ENCODE measurements around the gene UNC13B. TPM values are rescaled to one million over a fixed set of nuclear protein-coding genes. Genes with fewer than 3 reads are reported as not detected.

Gene UNC13B
- total and polyA plus RNA-seq, 2 of the 8 experiments (the other 6 are each of a cell fraction or from before 2014, with no cell fraction given), result 23.1 to 51.7 TPM

DNA sequence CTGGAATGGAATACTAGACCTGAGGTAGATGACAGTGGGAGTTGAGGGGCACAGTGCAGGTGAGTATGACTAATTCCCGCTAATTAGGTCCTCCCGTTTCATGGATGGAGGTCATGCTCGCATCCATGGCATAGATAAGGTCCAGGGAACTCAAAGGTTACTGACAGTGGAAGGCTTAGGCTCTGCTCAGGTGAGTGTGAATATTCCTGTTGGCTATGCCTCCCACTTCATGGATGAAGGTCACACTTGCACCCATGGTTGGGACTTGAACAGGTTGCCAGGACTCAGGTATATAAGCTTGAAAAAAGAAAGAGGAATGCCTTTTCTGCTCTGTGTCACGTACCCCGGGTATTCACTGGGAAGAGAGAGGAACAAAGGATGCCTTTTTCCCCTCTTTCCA lies 19.8 kb upstream of the UNC13B start (continued):
- TF ChIP-seq, protein P1, sequence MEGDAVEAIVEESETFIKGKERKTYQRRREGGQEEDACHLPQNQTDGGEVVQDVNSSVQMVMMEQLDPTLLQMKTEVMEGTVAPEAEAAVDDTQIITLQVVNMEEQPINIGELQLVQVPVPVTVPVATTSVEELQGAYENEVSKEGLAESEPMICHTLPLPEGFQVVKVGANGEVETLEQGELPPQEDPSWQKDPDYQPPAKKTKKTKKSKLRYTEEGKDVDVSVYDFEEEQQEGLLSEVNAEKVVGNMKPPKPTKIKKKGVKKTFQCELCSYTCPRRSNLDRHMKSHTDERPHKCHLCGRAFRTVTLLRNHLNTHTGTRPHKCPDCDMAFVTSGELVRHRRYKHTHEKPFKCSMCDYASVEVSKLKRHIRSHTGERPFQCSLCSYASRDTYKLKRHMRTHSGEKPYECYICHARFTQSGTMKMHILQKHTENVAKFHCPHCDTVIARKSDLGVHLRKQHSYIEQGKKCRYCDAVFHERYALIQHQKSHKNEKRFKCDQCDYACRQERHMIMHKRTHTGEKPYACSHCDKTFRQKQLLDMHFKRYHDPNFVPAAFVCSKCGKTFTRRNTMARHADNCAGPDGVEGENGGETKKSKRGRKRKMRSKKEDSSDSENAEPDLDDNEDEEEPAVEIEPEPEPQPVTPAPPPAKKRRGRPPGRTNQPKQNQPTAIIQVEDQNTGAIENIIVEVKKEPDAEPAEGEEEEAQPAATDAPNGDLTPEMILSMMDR (IDR thresholded peaks at IDR 0.05; ENCODE audit: control extremely low read depth in 1 of 3, insufficient read depth in 1 of 3, low read depth in 1 of 3, low read length in 3 of 3), result no peak
- TF ChIP-seq TCF12 (IDR thresholded peaks at IDR 0.05; ENCODE audit: low read depth, low read length) (no peak), EZH2 (IDR thresholded peaks at IDR 0.05; ENCODE audit: low read depth, low read length, severe bottlenecking) (no peak), SAP30 (IDR thresholded peaks at IDR 0.05; ENCODE audit: insufficient read depth, insufficient replicate concordance, low read length) (no peak)
